Non-pigmented ciliary epithelial cell (primary cell): ENCODE measurements around the gene CD81.
"Not testable (repeated sequence)": the region's sequence is repeated elsewhere in the genome, so short reads cannot be mapped to it uniquely, and the experiment has no call there.

ENCODE experiments used
- DNase-seq: peaks from one replicate; pipeline ENCODE4 v3.0.0-alpha.2; 2010; ENCODE audit warnings: low read depth

The CD81 gene

GRCh38 chr11:2357246-2357645 lies 19.9 kb upstream of the CD81 start:
- DNase-seq = no peak

- DNase-seq = not testable (repeated sequence)
Measured at GRCh38 chr11:2357651-2358050, 19.5 kb upstream of the CD81 start.

- DNase-seq = no peak
Measured at GRCh38 chr11:2358754-2359442, 18.2 kb upstream of the CD81 start.

GRCh38 chr11:2359557-2359956 lies 17.6 kb upstream of the CD81 start:
- DNase-seq = no peak

GRCh38 chr11:2360081-2360642 lies 16.9 kb upstream of the CD81 start:
- DNase-seq = no peak

- no peak for DNase-seq
Measured at GRCh38 chr11:2361565-2361964, 15.5 kb upstream of the CD81 start.

GRCh38 chr11:2362414-2362813 lies 14.7 kb upstream of the CD81 start:
- DNase-seq = no peak

- no peak for DNase-seq
Measured at GRCh38 chr11:2363130-2363529, 14.0 kb upstream of the CD81 start.

DNA sequence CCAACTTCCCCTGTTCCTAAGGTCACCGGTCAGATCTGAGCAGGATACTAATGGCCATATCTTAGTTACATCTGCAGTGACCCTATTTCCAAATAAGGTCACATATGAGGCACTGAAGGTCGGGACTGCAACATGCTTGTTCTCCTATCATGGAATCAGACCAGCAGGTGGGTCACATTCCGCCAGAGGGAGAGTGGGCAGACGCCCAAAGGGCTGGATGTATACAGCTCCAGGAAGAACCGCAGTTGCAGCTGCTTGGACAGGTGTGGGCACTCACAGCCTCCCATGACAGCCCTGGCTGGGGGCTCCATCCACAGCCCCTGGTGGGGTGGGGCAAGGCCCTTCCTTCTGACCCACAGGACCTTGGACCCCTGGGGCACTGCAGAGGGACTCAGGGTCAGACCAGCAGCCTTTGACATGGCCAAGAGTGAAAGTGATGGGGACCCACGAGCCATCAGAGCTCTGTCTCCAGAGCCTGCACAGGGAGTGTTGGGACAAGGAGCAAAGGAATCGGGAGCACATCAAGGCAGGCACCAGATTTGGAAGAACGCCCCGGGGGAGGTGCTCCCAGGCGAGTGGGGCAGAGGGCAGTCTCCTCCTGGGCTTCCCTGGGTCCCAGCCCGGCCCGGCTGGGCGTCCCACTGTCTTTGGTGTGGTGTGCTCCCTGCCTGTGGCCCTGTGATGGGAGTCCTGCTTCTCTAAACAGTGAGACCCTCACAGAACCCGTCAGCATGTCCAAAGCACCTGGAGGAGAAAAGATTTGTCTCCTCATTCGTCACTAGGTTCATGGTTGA lies 13.3 kb upstream of the CD81 start:
- no peak for DNase-seq

DNA sequence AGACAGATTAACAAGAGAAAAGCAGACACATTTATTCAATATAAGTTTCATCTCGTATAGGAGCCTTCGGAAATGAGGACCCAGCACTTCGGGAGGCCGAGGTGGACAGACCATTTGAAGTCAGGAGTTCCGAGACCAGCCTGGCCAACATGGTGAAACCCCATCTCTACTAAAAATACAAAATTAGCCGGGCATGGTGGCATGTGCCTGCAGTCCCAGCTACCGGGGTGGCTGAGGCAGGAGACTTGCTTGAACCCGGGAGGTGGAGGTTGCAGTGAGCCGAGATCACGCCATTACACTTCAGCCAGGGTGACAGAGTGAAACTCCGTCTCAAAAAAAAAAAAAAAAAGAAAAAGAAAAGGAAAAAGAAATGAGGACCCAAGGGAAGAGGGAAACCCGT lies 12.7 kb upstream of the CD81 start:
- DNase-seq = not testable (repeated sequence)

- no peak for DNase-seq
Measured at GRCh38 chr11:2365571-2366210, 11.4 kb upstream of the CD81 start.

DNA sequence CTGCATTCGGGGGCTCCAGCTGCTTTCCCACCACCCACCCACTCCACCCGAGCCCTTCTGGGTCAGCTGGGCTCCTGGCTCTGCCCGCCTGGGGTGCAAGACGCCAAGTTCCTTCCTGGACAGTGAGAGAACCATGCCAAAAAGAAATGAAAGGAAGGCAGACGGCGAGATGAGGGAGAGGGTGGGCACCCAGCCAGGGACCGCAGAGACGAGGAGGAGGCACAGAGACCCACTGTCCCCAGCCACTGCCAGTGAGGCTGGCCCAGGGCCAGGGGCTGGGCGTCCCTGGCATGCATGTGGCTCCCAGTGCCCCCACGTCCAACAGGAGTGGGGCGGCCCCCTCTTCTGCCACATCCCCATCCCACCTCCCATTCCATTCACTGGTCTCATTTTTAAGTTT lies 10.8 kb upstream of the CD81 start:
- DNase-seq = no peak

DNA sequence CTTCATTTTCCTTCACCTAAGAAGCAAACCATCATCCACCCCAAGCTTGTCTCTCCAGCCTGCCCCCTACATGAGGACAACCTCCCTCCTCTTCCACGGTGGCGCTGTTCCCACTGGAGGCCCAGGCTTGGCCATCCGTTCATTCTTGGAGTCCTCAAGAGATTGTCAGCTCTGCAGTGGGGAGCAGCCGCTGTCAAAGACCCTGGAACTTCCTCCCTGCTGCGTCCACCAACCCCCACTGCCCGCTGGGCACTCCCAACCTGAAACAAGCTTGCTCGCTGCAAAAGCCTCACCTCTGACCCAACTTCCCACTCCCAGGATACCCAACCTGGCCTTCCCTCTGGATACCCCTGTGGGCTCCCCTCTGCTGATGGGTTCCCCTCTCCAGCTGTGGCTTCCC lies 10.4 kb upstream of the CD81 start:
- DNase-seq = no peak

DNA sequence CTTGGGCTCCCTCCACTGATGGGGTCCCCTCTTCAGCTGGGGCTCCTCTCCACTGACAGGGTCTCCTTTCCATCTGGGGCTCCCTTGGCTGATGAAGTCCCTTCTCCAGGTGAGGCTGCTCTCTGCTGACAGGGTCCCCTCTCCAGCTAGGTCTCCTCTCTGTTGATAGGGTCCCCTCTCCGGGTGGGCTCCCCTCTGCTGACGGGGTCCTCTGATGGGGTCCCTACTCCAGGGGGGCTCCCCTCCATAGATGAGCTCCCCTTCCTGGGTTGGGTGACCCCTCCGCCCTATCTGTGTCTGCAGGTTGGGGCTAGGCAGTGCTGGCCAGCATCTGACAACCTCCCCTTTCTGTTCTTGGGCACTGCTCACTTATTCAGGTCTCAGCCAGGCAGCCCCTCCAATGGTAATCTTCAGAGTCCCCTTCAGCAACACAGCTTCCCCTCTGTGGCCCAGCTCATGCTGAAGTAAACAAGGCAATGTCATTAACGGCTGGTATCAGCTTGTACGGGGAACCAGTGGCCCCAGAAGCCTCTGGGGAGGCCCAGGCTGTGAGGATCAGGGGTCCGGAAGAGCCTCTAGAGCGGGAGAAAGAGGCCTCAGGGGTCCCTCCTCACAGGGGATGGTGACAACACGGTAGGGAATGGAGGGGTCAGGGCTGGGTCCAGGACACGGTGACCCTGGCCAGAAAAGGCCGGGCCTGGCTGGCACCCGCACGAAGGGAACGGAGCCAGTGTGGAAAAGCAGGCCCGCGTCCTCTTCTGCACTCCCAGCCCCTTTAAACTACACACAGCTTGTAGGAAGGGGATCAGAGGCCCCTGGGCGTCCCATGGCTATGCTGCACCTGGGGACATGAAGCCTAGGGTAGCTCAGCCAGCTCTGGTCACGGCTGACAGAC lies 9.6 kb upstream of the CD81 start:
- no peak for DNase-seq

DNA sequence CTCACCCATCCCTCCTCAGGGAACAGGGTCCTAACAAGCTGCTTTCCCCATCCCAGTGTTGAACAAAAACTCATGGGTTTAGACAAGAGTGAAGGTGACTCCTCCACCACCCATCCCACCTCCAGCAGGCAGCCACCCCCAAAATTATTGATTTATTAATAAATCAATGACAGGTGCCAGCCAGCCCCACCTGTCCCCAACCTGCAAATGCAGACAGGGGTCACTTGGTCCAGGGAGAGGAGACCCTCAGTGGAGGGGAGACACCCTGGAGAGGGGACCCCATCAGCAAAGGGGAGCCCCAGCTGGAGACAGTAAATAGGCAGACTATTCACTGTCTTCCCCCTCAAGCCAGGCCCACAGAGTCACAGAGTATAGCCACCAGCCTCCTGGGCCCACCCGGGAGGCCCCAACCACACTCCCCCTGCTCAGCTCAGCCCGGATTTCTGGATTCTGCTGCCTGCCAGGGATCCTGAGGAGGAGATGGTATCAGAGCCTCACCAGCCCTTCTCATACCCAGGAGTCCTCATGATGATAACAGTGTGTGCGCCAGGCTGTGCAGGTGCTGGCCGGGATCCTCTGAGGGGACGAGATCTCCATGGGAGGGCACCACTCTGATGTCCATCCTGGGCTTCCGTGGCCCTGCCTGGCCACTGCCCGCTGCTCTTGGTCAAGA lies 8.8 kb upstream of the CD81 start:
- DNase-seq = no peak

DNA sequence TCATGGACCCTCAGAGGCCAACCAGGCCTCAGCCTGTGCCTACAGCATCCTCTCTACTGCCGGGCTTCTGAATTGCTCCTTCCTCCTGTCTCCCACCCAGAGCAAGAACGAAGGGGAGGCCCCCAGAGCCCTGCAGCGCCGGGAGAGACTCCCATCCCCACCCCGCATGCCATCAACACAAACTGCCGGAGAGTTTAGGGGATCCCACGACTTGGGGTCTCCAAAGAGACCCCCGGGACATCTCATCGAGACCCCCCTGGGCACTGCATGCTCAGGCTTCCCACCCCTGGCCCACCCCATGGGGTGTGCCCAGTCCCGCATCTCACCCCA lies 8.3 kb upstream of the CD81 start:
- no peak for DNase-seq

DNA sequence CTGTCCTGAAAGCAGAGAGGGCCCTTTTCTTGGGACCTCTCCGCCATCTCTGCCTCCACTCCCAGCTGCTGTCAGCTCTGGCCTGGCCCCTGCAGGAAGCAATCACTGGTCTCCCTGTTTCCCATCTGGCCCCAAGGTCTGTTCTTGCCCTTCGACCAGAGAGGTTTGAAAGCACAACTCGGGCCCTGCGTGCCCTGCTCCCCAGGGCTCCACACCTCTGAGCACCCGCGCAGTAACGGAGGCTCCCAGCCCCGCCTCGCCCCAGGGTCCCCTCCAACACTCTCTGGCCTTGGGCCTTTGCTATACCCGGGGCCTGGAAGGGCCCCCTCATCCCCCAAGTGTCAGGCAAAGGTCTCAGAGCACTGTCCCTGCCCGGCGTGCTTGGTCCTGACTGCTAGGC lies 7.8 kb upstream of the CD81 start:
- no peak for DNase-seq

DNA sequence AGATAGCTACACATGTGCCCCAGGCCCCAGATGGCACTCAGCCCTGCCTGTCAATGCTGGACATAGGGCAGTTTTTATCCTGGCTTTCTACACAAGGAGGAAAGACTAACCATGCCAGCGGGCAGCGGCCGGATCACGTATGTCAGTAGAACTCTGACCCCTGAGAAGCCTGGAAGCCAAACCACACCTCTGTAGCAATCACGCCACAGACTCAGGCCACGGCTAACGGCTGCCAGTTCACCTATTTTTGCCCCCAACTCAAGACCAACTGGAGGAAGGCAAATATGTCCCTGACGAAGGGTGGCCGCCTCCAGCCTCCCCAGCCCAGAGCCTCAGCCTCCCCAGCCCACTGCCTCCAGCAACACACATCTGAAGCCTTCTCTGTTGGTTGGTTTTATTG lies 7.2 kb upstream of the CD81 start:
- no peak for DNase-seq

DNA sequence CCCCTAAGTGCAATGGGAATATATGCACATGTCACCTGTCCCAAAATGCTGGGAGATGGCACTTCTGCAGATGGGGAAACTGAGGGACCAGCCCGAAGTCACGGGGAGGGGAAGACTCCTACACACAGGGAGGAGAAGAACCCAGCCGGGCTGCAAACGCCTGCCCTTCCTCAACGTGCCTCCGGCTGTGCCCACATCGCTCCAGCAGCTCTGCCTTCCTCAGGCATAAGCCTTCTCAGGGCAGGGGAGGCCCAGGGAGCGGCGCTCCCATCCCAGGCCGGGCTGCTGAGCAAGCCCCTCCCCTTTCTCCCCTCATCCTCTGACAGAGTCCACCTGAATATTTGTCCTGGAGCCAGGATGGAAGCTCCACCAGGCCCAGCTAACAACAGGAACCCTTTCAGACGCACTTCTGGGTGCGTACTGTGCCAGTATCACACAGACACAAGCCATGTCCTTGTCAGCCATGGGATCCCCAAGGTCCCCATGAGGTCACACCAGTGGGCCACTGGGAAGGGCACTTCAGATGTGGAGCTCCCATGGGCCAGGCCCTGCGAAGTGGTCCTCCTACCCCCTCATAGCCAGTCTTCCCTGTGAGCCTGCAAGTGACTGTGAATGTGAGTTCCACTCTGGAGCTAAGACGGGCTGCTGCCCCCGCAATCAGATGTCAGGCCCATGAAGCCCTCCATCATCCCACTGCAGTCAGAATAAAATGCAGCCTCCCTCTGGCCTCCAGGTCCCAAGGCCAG lies 2.5 kb upstream of the CD81 start:
- no peak for DNase-seq

- no peak for DNase-seq
Measured at GRCh38 chr11:2375341-2375853, 1.7 kb upstream of the CD81 start.
